GM12878 (cell line): ENCODE data around the gene MSRB1. TPM values are rescaled to one million over a fixed set of nuclear protein-coding genes. Genes with fewer than 3 reads are reported as not detected.

Experiments used
- ASH2L ChIP-seq: fragments of 300-600, 200-600 bp; sonication (generic); IDR thresholded peaks from 2 replicates; pipeline ENCODE4 v1.6.1; 2017; ENCODE audit warnings: low read depth, mild to moderate bottlenecking, borderline replicate concordance
- BACH1 ChIP-seq: fragments of 450-650 bp; IDR thresholded peaks from 2 replicates; pipeline ENCODE4 v1.6.1; 2017; ENCODE audit warnings: mild to moderate bottlenecking, borderline replicate concordance
- CBX5 ChIP-seq: sonication (generic); IDR thresholded peaks from 2 replicates; pipeline ENCODE4 v1.6.1; 2016; ENCODE audit warnings: low read depth, moderate library complexity, mild to moderate bottlenecking, inconsistent platforms
- CHD2 ChIP-seq: IDR thresholded peaks from 2 replicates; pipeline ENCODE4 v1.6.1; 2011; ENCODE audit warnings: low read depth, low read length, improper control_type of control experiment, borderline replicate concordance
- CHD4 ChIP-seq: fragments of 200-600 bp; sonication (generic); IDR thresholded peaks from 2 replicates; pipeline ENCODE4 v1.6.1; 2016; ENCODE audit warnings: mild to moderate bottlenecking
- CREM ChIP-seq: IDR thresholded peaks from 2 replicates; pipeline ENCODE4 v1.6.1; 2014; ENCODE audit warnings: antibody characterized with exemption, low read depth
- EP300 ChIP-seq, 2 experiments: fragments of 150-350 bp in 1 of 2; IDR thresholded peaks; 2 replicates each; pipeline ENCODE4 v1.6.1; 2011 to 2012; ENCODE audit warnings: low read depth in 2 of 2, low read length in 2 of 2, borderline replicate concordance in 1 of 2, improper control_type of control experiment in 1 of 2, inconsistent platforms in 1 of 2; ENCODE audit not compliant: control insufficient read depth in 1 of 2
- FOXK2 ChIP-seq: fragments of 450-650 bp; IDR thresholded peaks from 2 replicates; pipeline ENCODE4 v1.6.1; 2017; ENCODE audit warnings: mild to moderate bottlenecking, moderate library complexity
- GATAD2B ChIP-seq: fragments of 450-650 bp; conservative IDR thresholded peaks from 2 replicates; pipeline ENCODE4 v1.6.1; 2017; ENCODE audit warnings: low read depth, mild to moderate bottlenecking, moderate library complexity
- HCFC1 ChIP-seq: fragments of 150-350 bp; IDR thresholded peaks from 2 replicates; pipeline ENCODE4 v1.6.1; 2014; ENCODE audit warnings: low read length
- HDGF ChIP-seq: fragments of 450-650 bp; IDR thresholded peaks from 2 replicates; pipeline ENCODE4 v1.6.1; 2016; ENCODE audit warnings: antibody characterized with exemption
- HSF1 ChIP-seq: fragments of 150-350 bp; IDR thresholded peaks from 2 replicates; pipeline ENCODE4 v1.6.1; 2014; ENCODE audit warnings: mild to moderate bottlenecking, low read depth, low read length
- IKZF2 ChIP-seq, 2 experiments: fragments of 450-650 bp; IDR thresholded peaks; 2 replicates each; pipeline ENCODE4 v1.6.1; 2017; ENCODE audit warnings: mild to moderate bottlenecking in 2 of 2, moderate library complexity in 2 of 2
- KLF5 ChIP-seq: fragments of 450-650 bp; IDR thresholded peaks from 2 replicates; pipeline ENCODE4 v1.6.1; 2014; ENCODE audit warnings: mild to moderate bottlenecking; ENCODE audit not compliant: partially characterized antibody
- MTA3 ChIP-seq: IDR thresholded peaks from 2 replicates; pipeline ENCODE4 v1.6.1; 2012; ENCODE audit warnings: low read length, inconsistent platforms, borderline replicate concordance
- NFXL1 ChIP-seq: fragments of 450-650 bp; IDR thresholded peaks from 2 replicates; pipeline ENCODE4 v1.6.1; 2017; ENCODE audit warnings: antibody characterized with exemption, mild to moderate bottlenecking, borderline replicate concordance
- SMARCA5 ChIP-seq: fragments of 450-650 bp; IDR thresholded peaks from 2 replicates; pipeline ENCODE4 v1.6.1; 2017; ENCODE audit warnings: mild to moderate bottlenecking
- STAT1 ChIP-seq: fragments of 450-650 bp; conservative IDR thresholded peaks from 2 replicates; pipeline ENCODE4 v1.6.1; 2014; ENCODE audit warnings: antibody characterized with exemption, mild to moderate bottlenecking
- TBL1XR1 ChIP-seq: IDR thresholded peaks from 2 replicates; pipeline ENCODE4 v1.6.1; 2012; ENCODE audit warnings: low read depth, low read length, improper control_type of control experiment
- ZNF24 ChIP-seq: fragments of 450-650 bp; IDR thresholded peaks from 2 replicates; pipeline ENCODE4 v1.6.1; 2017; ENCODE audit warnings: antibody characterized with exemption, mild to moderate bottlenecking
- ZNF274 ChIP-seq: IDR thresholded peaks from one replicate; pipeline ENCODE4 v1.8.0; 2011; ENCODE audit not compliant: insufficient read length, insufficient read depth
- ZSCAN29 ChIP-seq: fragments of 450-650 bp; IDR thresholded peaks from 2 replicates; pipeline ENCODE4 v1.6.1; 2017; ENCODE audit warnings: mild to moderate bottlenecking, moderate library complexity
- ZZZ3 ChIP-seq: IDR thresholded peaks from 2 replicates; pipeline ENCODE4 v1.6.1; 2011; ENCODE audit warnings: low read depth; ENCODE audit not compliant: control insufficient read depth, insufficient read length
- polyA plus RNA-seq, 11 experiments: library from polyadenylated mRNA; depleted of rRNA in 4 of 11; unstranded in 6 of 11; stranded (reverse) in 5 of 11; fragments of >200 nt; fragmentation: Nextera tagmentation in 4 of 11; fragmentation: Illumina TruSeq in 1 of 11; extraction: Ambion mirVana in 4 of 11; extraction: Trizol in 1 of 11; gene quantifications; 1 replicate in 1 of 11; 2 replicates in 10 of 11; pipeline versions ENCODE4 v1.2.1 to v1.2.3, GENCODE V29; 2011 to 2016; ENCODE audit warnings: inconsistent platforms in 2 of 11, missing spikeins in 2 of 11, low read depth in 1 of 11
- total RNA-seq, 4 experiments: library from RNA; depleted of rRNA in 3 of 4; stranded (reverse); fragments of >200 nt in 3 of 4; fragmentation: Illumina TruSeq in 1 of 4; extraction: Trizol in 1 of 4; gene quantifications; 2 replicates each; pipeline versions ENCODE4 v1.2.1 to v1.2.3, GENCODE V29; 2013 to 2021
- TF ChIP-seq, protein P1 (sequence below): fragments of 450-650 bp; IDR thresholded peaks from 2 replicates; pipeline ENCODE4 v1.6.1; 2014; ENCODE audit warnings: mild to moderate bottlenecking
- TF ChIP-seq, protein P2 (sequence below): IDR thresholded peaks from 2 replicates; pipeline ENCODE4 v1.6.1; 2011; ENCODE audit warnings: borderline replicate concordance, low read depth, mild to moderate bottlenecking, moderate library complexity, low read length; ENCODE audit not compliant: insufficient read depth, poor library complexity, severe bottlenecking
- TF ChIP-seq, protein P3 (sequence below): fragments of 450-650 bp; IDR thresholded peaks from 2 replicates; pipeline ENCODE4 v1.6.1; 2017; ENCODE audit warnings: antibody characterized with exemption, mild to moderate bottlenecking, moderate library complexity

MSRB1 gene
- total and polyA plus RNA-seq, 10 of the 15 experiments (the other 5 are each of a cell fraction or from before 2014, with no cell fraction given) = 5.1 to 48.6 (median 25.7) TPM

DNA sequence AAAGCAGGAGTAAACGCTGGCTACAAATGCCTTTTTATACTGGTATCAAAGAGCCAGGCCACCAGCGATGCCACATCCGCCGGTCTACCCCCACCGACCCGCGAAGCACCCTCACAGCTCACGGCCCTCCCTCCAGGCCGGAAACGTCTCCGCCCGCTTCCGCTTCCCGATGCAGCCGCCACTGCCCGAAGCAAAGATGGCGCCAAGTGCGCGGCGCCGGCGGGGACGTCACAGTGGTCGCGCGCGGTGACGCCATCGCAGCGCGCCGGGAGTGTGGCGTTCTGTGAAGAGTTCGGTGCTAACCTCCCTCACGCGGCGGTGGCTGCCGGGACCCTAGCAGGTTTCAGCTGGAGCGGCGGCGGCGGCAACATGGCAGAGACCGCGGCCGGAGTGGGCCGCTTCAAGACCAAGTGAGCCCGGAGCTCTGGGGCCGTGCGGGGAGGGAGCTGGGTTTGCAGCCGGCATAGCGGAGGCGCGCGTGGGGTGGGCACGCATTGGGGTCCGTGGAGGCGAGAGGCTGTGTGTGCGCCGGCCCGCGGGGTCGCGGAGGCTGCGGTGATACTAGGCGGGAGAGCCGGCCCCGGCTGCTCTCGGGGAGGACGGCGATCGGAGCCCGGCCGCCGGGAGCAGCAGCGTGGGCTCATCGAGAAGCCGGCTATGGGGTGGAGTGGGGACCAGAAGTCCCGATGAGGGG lies 28.9 kb upstream of the MSRB1 start, which contains the start of gene TBL3 (continued):
- TF ChIP-seq EP300 (IDR thresholded peaks at IDR 0.05; ENCODE audit: borderline replicate concordance in 1 of 2, control insufficient read depth in 1 of 2, low read depth in 2 of 2, low read length in 2 of 2) (peak in 1 of 2 experiments; percentile 49; a peak in 1 of 4 replicates), ZNF24 (peak; percentile 39; the same call in 1 of the 2 replicates), ZSCAN29 (no peak), CBX5 (no peak), HDGF (no peak), ZNF274 (no peak), FOXK2 (no peak), CREM (peak; percentile 100), TBL1XR1 (peak; percentile 85), GATAD2B (peak; percentile 61; the same call in 1 of the 2 replicates), BACH1 (peak; percentile 73; the same call in 1 of the 2 replicates), CHD4 (no peak), HSF1 (0 out of 2 replicates have a peak, but pooled peaks have one; percentile 55), KLF5 (peak; percentile 91), IKZF2 (IDR thresholded peaks at IDR 0.05) (no peak), NFXL1 (no peak), HCFC1 (peak; percentile 99), STAT1 (peak; percentile 98), CHD2 (peak; percentile 93), MTA3 (no peak), ASH2L (no peak), SMARCA5 (no peak), ZZZ3 (no peak)
- TF ChIP-seq, protein P1, sequence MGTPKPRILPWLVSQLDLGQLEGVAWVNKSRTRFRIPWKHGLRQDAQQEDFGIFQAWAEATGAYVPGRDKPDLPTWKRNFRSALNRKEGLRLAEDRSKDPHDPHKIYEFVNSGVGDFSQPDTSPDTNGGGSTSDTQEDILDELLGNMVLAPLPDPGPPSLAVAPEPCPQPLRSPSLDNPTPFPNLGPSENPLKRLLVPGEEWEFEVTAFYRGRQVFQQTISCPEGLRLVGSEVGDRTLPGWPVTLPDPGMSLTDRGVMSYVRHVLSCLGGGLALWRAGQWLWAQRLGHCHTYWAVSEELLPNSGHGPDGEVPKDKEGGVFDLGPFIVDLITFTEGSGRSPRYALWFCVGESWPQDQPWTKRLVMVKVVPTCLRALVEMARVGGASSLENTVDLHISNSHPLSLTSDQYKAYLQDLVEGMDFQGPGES = no peak
- TF ChIP-seq, protein P2, sequence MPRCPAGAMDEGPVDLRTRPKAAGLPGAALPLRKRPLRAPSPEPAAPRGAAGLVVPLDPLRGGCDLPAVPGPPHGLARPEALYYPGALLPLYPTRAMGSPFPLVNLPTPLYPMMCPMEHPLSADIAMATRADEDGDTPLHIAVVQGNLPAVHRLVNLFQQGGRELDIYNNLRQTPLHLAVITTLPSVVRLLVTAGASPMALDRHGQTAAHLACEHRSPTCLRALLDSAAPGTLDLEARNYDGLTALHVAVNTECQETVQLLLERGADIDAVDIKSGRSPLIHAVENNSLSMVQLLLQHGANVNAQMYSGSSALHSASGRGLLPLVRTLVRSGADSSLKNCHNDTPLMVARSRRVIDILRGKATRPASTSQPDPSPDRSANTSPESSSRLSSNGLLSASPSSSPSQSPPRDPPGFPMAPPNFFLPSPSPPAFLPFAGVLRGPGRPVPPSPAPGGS = peak; percentile 46
- TF ChIP-seq, protein P3, sequence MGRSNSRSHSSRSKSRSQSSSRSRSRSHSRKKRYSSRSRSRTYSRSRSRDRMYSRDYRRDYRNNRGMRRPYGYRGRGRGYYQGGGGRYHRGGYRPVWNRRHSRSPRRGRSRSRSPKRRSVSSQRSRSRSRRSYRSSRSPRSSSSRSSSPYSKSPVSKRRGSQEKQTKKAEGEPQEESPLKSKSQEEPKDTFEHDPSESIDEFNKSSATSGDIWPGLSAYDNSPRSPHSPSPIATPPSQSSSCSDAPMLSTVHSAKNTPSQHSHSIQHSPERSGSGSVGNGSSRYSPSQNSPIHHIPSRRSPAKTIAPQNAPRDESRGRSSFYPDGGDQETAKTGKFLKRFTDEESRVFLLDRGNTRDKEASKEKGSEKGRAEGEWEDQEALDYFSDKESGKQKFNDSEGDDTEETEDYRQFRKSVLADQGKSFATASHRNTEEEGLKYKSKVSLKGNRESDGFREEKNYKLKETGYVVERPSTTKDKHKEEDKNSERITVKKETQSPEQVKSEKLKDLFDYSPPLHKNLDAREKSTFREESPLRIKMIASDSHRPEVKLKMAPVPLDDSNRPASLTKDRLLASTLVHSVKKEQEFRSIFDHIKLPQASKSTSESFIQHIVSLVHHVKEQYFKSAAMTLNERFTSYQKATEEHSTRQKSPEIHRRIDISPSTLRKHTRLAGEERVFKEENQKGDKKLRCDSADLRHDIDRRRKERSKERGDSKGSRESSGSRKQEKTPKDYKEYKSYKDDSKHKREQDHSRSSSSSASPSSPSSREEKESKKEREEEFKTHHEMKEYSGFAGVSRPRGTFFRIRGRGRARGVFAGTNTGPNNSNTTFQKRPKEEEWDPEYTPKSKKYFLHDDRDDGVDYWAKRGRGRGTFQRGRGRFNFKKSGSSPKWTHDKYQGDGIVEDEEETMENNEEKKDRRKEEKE = no peak
